Middle frontal gyrus (tissue), 1 donor: ENCODE data around the gene ZNF668.
"Not testable (repeated sequence)": the region's sequence is repeated elsewhere in the genome, so short reads cannot be mapped to it uniquely, and the experiment has no call there.

Experiments used
- DNase-seq: peaks from one replicate; pipeline ENCODE4 v3.0.0-alpha.2; 2015; ENCODE audit warnings: low spot score; ENCODE audit errors: extremely low spot score

ZNF668 gene

DNA sequence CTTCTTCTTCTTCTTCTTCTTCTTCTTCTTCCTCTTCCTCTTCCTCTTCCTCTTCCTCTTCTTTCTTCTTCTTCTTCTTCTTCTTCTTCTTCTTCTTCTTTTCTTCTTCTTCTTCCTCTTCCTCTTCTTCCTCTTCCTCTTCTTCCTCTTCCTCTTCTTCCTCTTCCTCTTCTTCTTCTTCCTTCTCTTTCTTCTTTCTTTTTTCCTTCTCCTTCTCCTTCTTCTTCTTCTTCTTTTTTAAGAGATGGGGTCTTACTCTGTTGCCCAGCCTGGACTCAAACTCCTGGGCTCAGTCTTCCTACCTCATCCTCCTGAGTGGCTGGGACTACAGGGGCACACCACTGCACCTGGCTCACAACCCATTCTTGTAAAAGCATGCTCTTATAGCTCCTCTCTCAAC, 60.7 kb downstream of the ZNF668 start:
- DNase-seq, result not testable (repeated sequence)

- not testable (repeated sequence) for DNase-seq
Measured at GRCh38 chr16:31011815-31012214, 62.2 kb downstream of the ZNF668 start.
